ENCODE measurements around the gene UBASH3B. TPM values are rescaled to one million over a fixed set of nuclear protein-coding genes. Genes with fewer than 3 reads are reported as not detected.

Gene UBASH3B
- total RNA-seq, 1 donor from 2014 or later: 4.3 TPM

GRCh38 chr11:122696662-122697061, 41.1 kb downstream of the UBASH3B start:
- Mint-ChIP-seq H3K27ac (peak overlapping the region; percentile 65), H3K4me1 (peaks cover 77% of the 10 kb centered on the region), H3K9me3 (no peaks in the 10 kb centered on the region), H3K4me3 (peak overlapping the region; percentile 62), H3K27me3 (no peaks in the 10 kb centered on the region), H3K36me3 (ENCODE audit: low read depth) (no peaks in the 10 kb centered on the region)
- ChIA-PET CTCF (interaction anchor here (0.8 to 2.3 kb wide), 4 partner anchors 40 to 116 kb away, joined by 3 to 18 read pairs (median 4); no protein-coding TSS in a partner anchor), POLR2A (interaction anchor here (0.7 to 1.8 kb wide), 5 partner anchors 17 to 366 kb away, joined by 3 to 8 read pairs (median 4); partner anchors contain the start of genes HSPA8 and UBASH3B)
- ATAC-seq (ENCODE audit: low read depth) (no peak), DNase-seq (no peak)
- intact Hi-C loops (cut with micrococcal nuclease): loop anchor here (1.0 kb wide), 4 partner anchors 12 to 50 kb away; partner anchors contain the start of gene UBASH3B
- no peak for TF ChIP-seq CTCF (IDR thresholded peaks at IDR 0.05)

- peak overlapping the region; percentile 65 for H3K27ac Mint-ChIP-seq
- POLR2A ChIA-PET: interaction anchor here (1.0 to 1.9 kb wide), 4 partner anchors 16 to 364 kb away, joined by 3 to 6 read pairs (median 4); partner anchors contain the start of gene HSPA8
- H3K27me3 Mint-ChIP-seq: no peaks in the 10 kb centered on the region
- DNase-seq (no peak), ATAC-seq (ENCODE audit: low read depth) (peak; percentile 91)
- H3K9me3 Mint-ChIP-seq: no peaks in the 10 kb centered on the region
- H3K4me1 Mint-ChIP-seq: peaks cover 74% of the 10 kb centered on the region
- no peak for TF ChIP-seq CTCF (IDR thresholded peaks at IDR 0.05)
- CTCF ChIA-PET: interaction anchor here (0.8 to 2.3 kb wide), 2 partner anchors 11 to 58 kb away, joined by 3 to 18 read pairs; no protein-coding TSS in a partner anchor
- no peaks in the 10 kb centered on the region for H3K36me3 Mint-ChIP-seq (ENCODE audit: low read depth)
- intact Hi-C loops (cut with micrococcal nuclease): loop anchor here (1.0 kb wide), 5 partner anchors 11 to 49 kb away; partner anchors contain the start of gene UBASH3B
- H3K4me3 Mint-ChIP-seq: peak overlapping the region; percentile 56
Measured at GRCh38 chr11:122697636-122698167, 42.2 kb downstream of the UBASH3B start.

- Mint-ChIP-seq H3K27ac (no peak overlapping the region), H3K27me3 (no peaks in the 10 kb centered on the region), H3K4me1 (peaks cover 73% of the 10 kb centered on the region), H3K4me3 (peak overlapping the region; percentile 56), H3K9me3 (no peaks in the 10 kb centered on the region), H3K36me3 (ENCODE audit: low read depth) (no peaks in the 10 kb centered on the region)
- ATAC-seq (ENCODE audit: low read depth) (no peak), DNase-seq (no peak)
- intact Hi-C loops (cut with micrococcal nuclease): loop anchor here (1.0 kb wide), 1 partner anchor 16 kb away; no protein-coding TSS in a partner anchor
- TF ChIP-seq CTCF (IDR thresholded peaks at IDR 0.05): no peak
- ChIA-PET CTCF (no interaction called here), POLR2A (interaction anchor here (1.9 kb wide), 1 partner anchor 16 kb away, joined by 5 read pairs; no protein-coding TSS in a partner anchor)
Measured at GRCh38 chr11:122698392-122698791, 42.9 kb downstream of the UBASH3B start.

GRCh38 chr11:122700666-122701065, 45.1 kb downstream of the UBASH3B start:
- H3K4me3 Mint-ChIP-seq: peak overlapping the region; percentile 28
- no peaks in the 10 kb centered on the region for H3K36me3 Mint-ChIP-seq (ENCODE audit: low read depth)
- H3K9me3 Mint-ChIP-seq: no peaks in the 10 kb centered on the region
- ChIA-PET CTCF (interaction anchor here (1.0 to 1.3 kb wide), 2 partner anchors 11 to 56 kb away, joined by 3 read pairs; no protein-coding TSS in a partner anchor), POLR2A (interaction anchor here (1.1 kb wide), 1 partner anchor 12 kb away, joined by 3 read pairs; no protein-coding TSS in a partner anchor)
- intact Hi-C loops (cut with micrococcal nuclease): no loop called here
- no peaks in the 10 kb centered on the region for H3K27me3 Mint-ChIP-seq
- no peak overlapping the region for H3K27ac Mint-ChIP-seq
- ATAC-seq (ENCODE audit: low read depth): no peak
- no peak for DNase-seq
- H3K4me1 Mint-ChIP-seq: peaks cover 66% of the 10 kb centered on the region
- TF ChIP-seq CTCF (IDR thresholded peaks at IDR 0.05): no peak

GRCh38 chr11:122701143-122701542, 45.6 kb downstream of the UBASH3B start:
- POLR2A ChIA-PET: interaction anchor here (1.1 kb wide), 1 partner anchor 12 kb away, joined by 3 read pairs; no protein-coding TSS in a partner anchor
- intact Hi-C loops (cut with micrococcal nuclease): no loop called here
- ATAC-seq (ENCODE audit: low read depth): no peak
- Mint-ChIP-seq H3K36me3 (ENCODE audit: low read depth) (no peaks in the 10 kb centered on the region), H3K4me1 (peaks cover 62% of the 10 kb centered on the region), H3K27me3 (no peaks in the 10 kb centered on the region), H3K4me3 (no peak overlapping the region), H3K9me3 (no peaks in the 10 kb centered on the region), H3K27ac (no peak overlapping the region)
- no peak for TF ChIP-seq CTCF (IDR thresholded peaks at IDR 0.05)
- DNase-seq: no peak
- CTCF ChIA-PET: interaction anchor here (1.0 to 1.3 kb wide), 2 partner anchors 11 to 55 kb away, joined by 3 read pairs; no protein-coding TSS in a partner anchor

All from activated B cell treated with CpG ODN at 0.5 μM for 24 hours (primary cell).